Posterior cingulate gyrus (tissue), 11 donors: ENCODE data around the gene RHBDD1.
A peak's percentile ranks its signal among the peaks of the same experiment; 100 is the strongest.

ENCODE experiments used
- DNase-seq, 10 donors: peaks; one replicate each; pipeline versions ENCODE4 v3.0.0 to v3.0.0-alpha.2; 2020 to 2021; ENCODE audit warnings: mixed read lengths in 3 of 10
- intact Hi-C: fragments of 100-400 bp; cut with DNase I; formaldehyde crosslinking; loops from one replicate; pipeline ENCODE4 v1.15.1; 2023

The RHBDD1 gene

DNA sequence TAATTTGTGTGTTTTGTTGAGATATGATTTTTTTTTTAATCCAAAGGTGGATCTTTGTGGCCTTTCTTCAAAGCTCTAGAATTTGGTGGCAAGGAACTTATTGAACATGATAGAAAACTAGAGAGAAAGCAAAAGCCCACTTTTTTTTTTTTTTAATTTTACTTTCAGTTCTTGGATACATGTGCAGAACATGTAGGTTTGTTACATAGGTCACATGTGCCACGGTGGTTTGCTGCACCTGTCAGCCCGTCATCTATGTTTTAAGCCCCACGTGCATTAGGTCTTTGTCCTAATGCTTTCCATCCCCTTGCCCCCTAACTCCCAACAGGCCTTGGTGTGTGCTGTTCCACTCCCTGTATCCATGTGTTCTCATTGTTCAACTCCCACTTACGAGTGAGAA is 135.9 kb downstream of the RHBDD1 start:
- intact Hi-C loops: no loop called here
- DNase-seq: no peak

DNA sequence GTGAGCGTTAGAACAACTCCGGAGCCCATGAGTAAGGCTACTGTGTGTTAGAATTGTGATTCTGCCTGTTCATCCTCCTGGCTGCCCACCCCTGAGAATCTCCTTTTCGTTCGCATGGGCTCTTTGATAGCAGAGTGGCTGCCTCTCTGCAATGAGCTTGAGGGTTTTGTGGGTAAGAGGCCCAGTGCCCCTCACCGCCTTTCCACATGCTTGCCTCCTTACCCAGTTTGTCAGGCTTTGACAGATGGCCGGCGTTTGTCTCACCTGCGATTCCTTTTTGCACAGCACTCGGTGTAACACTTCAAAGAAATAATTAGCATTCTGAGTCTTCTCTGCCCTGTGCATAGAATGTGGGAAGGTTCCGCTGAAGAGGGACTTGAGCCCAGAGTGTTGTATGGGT is 138.0 kb downstream of the RHBDD1 start:
- intact Hi-C loops: no loop called here
- no peak for DNase-seq

DNA sequence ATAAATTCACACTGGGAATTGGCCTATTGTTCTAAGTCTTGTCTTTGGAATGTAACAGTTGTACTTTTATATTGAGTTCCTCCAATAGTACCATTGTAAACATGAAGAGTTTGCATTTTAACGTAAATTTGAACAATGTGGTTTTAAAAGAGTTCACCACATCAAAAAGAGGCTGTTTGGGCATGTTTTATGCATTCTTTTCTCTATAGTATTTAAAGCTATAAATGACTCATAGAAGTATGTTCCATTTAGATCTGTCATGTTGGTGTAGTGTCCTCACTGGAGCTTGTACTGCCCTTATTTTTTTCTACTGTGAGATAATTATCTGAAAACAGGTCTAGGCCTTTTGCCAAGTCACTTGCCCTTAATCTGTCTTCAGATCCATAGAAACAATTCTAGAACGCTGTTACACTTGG is 141.9 kb downstream of the RHBDD1 start:
- intact Hi-C loops: loop anchor here (5.0 kb wide), 1 partner anchor 145 kb away; no protein-coding TSS in a partner anchor
- DNase-seq: no peak

DNA sequence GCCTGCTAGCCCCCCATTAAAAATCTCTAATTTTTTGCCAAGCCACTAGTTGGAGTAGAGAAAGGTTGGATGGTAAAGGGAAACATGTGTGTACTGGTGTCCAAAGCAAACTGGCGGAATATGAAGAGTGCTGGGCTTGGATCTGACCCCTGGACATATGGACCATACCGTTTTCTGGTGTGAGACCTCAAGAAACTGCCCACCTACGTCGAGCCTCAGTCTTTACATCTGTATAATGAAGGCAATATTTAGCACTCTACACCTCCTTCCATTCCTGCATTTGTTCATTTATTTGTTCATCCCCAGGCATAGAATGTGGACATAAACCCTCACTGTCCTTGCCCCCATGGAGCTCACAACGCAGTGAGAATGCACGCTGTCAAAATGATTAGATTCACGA is 142.4 kb downstream of the RHBDD1 start:
- intact Hi-C loops: loop anchor here (5.0 kb wide), 1 partner anchor 146 kb away; no protein-coding TSS in a partner anchor
- no peak for DNase-seq

DNA sequence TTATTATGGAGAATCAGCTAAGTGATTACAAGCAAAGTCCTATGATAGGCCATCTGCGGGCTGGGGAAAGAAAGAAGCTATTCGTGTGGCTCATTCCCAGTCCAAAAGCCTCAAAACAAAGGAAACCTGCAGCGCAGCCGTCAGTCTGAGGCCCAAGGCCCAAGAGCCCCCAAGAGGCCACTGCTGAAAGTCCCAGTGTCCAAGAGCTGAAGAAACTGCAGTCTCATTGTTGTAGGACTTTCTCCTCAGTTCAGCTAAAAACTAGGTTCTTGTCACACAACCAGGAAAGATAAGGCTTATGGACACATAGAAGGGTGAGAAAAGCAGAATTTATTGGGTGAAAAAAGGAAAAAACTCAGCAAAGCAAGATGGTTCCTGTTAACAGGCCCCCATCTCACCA is 143.2 kb downstream of the RHBDD1 start:
- intact Hi-C loops: loop anchor here (5.0 kb wide), 1 partner anchor 147 kb away; no protein-coding TSS in a partner anchor
- DNase-seq: peak in 5 of 10 donors; percentile 36 to 87 (median 60)

DNA sequence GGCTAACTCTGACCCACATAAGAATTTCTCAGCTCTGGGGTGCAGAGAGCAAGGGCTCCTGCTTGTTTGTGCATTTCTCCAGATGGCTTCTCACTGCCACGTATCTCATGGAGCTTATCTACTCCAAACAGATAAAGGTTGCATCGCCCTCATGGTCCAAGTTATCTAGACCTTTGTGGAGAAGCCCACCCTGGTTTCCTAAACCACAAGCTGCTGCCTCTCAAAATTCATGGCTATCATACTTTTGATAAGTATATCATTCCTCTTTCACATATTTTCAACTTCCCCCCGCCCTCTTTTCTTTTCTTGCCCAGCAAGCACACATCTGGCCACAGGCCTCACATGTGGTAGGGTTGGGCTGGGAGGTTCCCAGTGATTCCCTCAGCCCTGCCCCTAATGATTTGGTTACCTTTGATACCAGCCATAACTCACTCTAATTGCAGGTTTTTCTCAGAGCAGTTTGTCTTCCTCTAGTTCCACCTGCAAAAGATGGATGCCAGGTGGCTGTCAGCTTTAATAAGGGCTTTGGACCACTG is 146.0 kb downstream of the RHBDD1 start:
- intact Hi-C loops: loop anchor here (10.0 kb wide), 1 partner anchor 767 kb away; no protein-coding TSS in a partner anchor
- DNase-seq: no peak

DNA sequence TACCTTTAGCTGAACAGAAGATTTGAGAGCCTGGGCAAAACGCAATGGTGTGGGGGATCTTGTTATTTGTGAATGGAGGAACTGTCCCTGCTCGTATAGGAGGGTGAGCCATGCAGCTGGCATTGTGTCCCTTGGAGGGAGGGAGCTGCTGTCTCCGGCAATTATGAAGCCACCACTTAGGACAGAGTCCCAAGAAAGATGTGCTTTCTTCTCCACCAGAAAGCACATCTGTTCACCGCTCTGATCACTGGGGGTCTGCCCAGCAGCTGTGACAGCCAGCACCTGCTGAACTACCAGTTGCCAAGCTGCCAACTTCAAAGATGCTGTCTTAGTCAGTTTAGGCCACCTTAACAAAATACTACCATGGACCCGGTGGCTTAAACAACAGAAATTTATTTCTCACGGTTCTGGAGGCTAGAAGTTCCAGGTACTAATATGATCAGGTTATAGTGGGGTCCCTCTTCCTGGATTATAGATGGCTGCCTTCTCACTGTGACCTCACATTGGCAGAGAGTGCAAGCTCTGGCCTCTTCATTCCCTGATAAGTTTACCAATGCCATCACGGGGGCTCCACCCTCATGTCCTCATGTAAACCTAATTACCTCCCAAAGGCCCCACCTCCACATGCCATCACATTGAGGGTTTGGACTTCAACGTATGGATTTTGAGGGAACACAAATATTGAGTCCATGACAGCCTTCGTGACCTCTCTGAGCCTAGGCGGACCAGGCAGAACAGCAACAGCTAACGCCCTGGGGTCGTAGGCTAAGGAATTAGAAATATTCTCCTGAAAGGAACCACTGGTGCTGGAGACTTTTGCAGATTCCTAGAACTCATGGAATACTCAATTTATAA is 148.3 kb downstream of the RHBDD1 start:
- intact Hi-C loops: loop anchor here (2.0 to 10.0 kb wide), 2 partner anchors 769 to 1315 kb away; no protein-coding TSS in a partner anchor
- DNase-seq: peak in 2 of 10 donors; percentile 69 to 81

DNA sequence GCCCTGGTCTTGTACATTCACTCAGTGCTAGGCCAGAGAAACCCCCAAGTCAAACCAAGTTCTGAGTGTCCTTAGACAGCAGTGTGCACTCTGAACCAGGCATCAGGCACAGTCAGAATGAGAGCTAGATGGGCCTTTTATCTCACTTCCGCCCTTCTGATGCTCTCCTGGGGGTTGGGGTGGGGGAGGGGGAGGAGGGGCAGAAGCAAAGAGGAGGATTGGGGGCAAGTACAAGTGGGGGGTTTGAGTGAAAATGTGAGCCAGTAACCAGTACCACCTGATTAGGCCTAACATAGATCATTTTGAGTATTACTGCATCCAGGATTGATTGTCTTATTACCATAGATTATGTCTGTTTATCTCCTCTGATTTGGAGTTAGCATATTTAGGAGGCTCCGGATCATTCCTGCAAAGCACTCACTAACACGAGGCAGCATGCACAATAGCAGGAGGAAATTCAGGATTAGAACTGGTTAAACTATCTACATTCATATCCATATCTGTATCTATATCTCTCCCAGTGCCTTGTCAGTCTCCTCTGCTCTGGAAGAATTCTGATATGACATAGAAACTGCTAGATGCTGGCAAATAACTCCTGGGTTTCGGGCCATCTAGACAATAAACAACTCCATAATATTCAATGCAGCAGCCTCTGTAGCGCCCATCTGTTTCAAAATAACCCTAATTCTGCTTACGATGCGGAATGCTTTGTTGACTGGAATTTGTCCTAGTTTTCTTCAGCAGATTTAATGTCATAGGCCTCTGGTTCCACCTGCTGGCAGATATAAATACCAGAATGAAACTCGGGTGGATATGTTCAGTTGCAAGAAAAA is 149.1 kb downstream of the RHBDD1 start:
- peak in 3 of 10 donors; percentile 17 to 48 (median 45) for DNase-seq
- intact Hi-C loops: loop anchor here (1.0 to 10.0 kb wide), 4 partner anchors 172 to 1316 kb away; no protein-coding TSS in a partner anchor

DNA sequence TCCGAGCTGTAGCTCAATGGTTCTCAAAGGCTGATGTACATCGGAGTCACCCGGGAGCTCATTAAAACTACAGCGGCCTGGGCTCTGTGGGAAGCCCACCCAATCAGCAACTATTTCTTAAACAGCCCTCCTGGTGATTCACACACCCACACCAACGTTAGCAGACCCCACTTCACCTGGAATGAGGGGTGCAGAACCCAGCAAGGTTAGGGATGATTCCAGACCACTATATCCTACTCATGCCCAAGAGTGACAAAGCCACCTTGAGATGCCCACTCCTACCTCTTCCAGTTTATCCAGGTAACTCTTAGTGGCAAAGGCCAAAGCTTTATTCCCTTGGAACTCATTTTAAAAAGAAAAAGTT is 149.7 kb downstream of the RHBDD1 start:
- no peak for DNase-seq
- intact Hi-C loops: loop anchor here (1.0 to 10.0 kb wide), 4 partner anchors 172 to 1317 kb away; no protein-coding TSS in a partner anchor

DNA sequence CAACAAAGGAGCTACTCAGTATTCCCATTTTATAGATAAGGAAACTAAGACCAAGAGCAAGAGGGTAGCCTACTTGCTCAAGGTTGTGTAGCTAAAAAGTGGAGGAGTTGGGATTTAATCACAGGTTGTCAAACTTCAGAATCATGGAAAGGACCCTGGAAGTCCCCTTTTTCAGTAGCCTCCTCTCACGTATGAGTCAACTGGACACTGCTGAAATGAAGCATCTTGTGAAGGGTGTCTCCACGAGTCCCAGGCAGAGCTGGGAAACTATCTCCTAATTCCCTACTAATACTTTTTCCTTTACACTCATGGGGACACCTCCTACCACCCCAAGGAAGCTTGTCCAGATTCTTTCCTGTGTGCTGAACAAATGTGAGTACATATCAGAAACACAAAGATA is 155.8 kb downstream of the RHBDD1 start:
- intact Hi-C loops: no loop called here
- DNase-seq: no peak

DNA sequence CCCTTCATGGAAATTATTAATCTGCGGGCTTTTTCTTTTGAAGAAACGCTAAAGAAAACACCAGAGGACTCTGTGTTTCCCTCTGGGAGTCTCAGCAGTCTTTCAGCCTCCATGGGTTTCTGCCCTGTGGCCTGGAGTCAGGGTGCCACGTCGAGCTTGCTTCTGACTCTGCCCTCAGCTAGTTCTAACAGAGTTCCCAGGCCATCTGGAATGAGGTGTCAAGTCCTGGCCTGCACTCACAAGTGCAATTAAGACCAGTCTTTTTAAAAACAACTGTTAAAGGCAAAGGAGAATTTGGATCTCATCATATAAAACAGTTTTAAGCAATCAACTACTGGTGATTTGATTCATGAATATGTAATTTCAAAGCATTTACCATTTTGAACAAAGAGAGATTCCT is 157.3 kb downstream of the RHBDD1 start:
- no peak for DNase-seq
- intact Hi-C loops: no loop called here

DNA sequence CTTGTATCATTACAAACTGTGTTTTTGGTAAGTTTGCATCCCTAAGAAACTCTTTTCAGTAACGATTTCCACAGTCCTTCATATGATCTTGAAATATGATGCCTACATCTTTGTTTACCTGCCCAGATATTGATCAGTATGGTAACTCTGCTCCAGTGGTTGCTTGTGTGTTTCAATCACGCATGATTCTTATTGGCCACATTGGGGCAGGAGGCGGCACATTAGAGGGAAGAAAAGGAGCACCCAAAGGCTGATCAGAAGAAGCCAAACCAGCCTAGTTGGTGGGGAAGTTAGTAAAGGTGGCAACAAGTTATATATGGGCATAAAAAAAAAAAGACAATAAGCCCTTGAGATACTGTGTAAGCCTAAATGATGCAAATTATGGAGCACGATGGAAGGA is 158.9 kb downstream of the RHBDD1 start:
- intact Hi-C loops: no loop called here
- DNase-seq: no peak

DNA sequence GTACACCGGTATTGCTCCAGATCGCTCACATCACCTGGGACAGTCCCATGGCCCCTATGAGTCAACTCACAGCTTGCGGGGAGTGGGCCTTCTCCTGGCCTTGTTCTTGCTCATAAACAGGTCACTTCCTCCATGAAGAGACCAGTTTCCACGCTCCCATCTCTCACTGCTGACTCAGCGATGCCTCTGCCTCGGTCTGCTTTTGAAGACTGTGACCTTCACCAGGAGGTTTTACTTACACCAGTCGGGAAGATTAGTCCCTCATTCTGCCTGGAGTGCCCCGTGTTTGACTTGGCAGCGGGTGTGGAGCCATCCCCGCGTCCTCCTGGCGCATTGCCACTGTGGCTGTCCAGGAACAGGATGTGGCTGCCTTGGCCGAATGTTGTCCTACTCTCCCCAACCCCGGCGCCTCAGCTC is 159.8 kb downstream of the RHBDD1 start:
- DNase-seq: peak in 2 of 10 donors; percentile 25 to 32
- intact Hi-C loops: no loop called here

DNA sequence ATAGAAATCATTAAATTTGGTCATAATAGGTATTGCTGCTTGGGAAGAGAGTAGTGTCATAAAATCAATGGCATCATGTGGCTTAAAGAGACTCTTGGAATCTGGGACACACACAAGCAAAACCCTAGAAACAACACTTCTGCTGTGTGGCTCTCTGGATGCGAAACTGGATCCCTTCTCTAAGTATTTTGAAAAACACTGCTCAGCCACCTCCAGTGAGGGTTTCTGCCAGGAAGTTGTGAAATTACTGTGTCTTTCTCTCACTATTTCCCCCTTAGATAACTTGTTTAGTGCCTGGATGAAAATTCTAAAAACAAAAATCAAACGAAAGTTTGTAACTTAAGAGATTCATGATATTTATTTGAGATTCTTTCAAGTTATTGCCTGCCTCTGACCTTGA is 163.8 kb downstream of the RHBDD1 start:
- no peak for DNase-seq
- intact Hi-C loops: no loop called here

DNA sequence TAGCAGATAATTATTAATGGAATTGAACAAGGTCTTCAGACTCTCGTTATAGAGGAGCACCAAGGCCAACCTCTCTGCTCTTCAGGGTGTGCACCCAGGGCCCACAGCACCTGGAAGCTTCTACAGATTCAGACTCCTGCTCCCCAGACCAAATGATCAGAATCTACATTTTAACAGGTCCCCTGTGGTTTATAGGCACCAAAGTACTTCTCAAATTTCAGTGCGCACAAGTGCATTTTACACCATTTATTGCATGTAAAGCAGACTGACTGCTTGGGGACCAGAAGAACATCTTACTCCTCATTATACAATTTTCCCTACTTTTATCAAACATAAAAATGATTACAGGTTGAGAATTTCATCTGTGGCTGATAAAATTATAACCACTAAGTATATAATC is 164.3 kb downstream of the RHBDD1 start:
- intact Hi-C loops: no loop called here
- no peak for DNase-seq

DNA sequence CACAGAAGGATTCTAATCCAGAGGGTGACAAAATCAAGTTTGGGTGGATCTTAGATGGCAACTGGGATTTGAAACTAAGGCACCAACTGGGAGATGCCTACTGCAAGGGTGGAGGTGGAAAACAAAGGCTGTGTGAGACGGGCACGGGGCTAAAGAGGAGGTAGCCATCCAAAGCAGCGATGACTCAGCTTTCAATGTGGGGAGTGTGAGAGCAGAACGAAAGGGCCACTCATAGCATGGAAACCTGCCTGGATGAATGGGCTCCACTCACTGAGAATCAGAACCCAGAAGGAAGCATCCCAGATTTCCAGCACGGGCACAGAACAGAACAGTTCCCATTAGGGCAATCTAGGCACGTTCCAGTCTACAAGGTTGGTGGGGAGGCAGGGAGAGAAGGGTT is 168.6 kb downstream of the RHBDD1 start:
- no peak for DNase-seq
- intact Hi-C loops: no loop called here

DNA sequence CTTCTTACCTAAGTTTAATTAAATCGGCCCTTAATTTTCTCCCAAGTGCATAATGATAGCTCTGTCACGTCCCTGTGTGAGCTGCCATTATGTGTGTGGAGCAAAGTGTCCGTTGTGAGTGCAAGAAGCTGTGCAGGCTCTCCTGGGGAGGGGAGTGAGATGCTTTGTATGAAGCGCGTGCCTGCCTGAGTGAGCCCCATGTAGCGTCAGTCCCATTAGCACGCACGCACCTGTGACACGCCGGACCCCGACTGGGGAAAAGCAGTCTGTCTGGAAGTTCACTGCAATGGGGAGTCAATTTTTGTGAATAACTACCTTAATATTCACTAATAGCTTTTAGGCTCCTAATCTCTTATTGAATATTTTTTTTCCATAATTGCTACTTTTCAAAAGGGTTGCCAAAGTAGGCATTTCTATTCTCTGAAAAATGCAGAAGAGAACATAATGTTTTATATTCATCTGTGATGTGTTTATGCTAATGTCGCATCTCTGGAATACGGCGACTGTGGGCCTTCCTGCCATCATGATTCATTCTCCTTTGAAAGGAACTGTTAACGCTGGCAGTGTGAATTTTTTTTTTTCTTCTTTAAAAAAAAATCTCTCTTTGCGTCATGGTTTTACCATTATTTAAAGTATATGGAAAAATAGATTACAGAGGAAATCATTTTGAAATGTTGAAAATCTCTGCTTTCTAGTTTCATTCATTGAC is 170.5 kb downstream of the RHBDD1 start:
- DNase-seq: peak in 1 of 10 donors; percentile 29
- intact Hi-C loops: no loop called here

DNA sequence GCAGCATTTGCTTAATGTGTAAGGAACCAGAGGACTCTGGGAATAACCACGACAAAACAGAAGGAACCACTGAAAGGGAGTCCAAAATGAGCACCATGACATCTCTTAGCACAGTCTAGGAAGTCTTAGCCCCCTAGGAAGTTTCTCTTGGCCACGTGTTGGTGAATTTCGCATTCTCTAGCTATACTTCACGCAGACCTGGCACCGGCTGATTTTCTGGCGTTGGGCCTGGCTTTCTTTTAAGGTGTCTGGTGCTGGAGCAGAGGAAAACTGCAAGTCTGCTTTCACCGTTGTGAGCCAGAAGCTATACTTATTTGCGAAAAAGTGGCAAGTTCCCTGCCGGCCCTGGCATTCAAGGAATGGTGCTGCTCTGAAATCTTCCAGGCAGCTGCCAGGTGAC is 171.3 kb downstream of the RHBDD1 start:
- peak in 2 of 10 donors; percentile 19 to 32 for DNase-seq
- intact Hi-C loops: no loop called here

DNA sequence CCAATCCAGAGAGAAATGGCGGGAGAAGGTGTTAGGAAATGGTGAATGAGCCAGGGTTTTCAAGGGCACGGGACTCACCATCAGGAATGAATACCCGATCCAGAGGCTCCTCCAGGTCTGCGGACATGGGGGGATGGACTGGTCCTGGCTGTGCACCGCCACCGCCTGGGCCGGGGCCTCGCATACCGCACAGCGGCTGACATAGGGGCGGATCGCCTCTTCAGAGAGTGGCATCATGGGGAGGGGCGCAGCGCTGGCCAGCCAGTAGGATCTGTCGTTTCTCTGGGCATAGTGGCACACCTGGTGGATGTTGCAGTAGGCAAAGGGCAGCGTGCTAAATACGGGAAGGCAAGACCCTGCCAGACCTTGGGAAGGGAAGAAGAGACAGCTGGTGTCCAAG is 172.1 kb downstream of the RHBDD1 start:
- no peak for DNase-seq
- intact Hi-C loops: no loop called here

DNA sequence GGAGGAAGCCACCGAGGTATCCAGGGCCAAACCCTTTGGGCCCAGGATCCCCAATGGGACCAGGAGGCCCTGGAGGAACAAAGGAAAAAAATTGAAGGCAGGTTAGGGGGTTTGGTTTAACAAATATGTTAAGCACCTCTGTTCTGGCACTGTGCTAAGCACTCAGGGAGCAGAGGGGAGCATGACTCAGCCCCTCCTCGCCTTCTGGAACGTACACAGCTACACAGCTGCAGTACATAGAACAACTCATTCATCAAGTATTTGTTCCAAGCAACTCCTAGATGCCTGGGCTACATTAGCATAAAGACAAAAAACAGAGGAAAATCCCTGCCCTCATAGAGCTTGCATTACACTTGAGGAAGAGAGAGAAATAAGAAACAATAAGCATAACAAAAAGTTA is 174.6 kb downstream of the RHBDD1 start:
- DNase-seq: no peak
- intact Hi-C loops: loop anchor here (2.0 kb wide), 1 partner anchor 22 kb away; no protein-coding TSS in a partner anchor
